ENCODE results near the gene INSYN1.
"Not testable (repeated sequence)": the region's sequence is repeated elsewhere in the genome, so short reads cannot be mapped to it uniquely, and the experiment has no call there.

DNA sequence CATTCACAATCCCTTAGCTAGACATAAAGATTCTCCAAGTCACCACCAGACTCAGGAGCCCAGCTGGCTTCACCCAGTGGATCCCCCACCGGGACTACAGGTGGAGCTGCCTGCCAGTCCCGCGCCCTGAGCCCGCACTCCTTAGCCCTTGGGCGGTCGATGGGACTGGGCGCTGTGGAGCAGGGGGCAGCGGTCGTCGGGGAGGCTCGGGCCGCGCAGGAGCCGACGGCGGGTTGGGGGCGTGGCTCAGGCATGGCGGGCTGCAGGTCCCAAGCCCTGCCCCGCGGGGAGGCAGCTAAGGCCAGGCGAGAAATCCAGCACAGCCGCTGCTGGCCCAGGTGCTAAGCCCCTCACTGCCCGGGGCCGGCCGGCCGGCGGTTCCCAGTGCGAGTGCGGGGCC is 21.1 kb downstream of the INSYN1 start:
- TF ChIP-seq EZH2 (IDR thresholded peaks at IDR 0.05; ENCODE audit: insufficient read depth, poor library complexity, severe bottlenecking); EZH2phosphoT487 (IDR thresholded peaks at IDR 0.05; ENCODE audit: insufficient read depth, low read depth): not testable (repeated sequence)
